ENCODE results near the gene TPK1. TPM values are rescaled to one million over a fixed set of nuclear protein-coding genes. Genes with fewer than 3 reads are reported as not detected.

Gene TPK1
- total and polyA plus RNA-seq, 2 donors (not counting 1 experiment from before 2014, with no cell fraction given): 2.4 to 4.1 TPM

- no peak overlapping the region for H2AFZ ChIP-seq (ENCODE audit: low read length)
Measured at GRCh38 chr7:144629598-144629997, 206.3 kb downstream of the TPK1 start.

GRCh38 chr7:144629011-144629410 is 206.8 kb downstream of the TPK1 start:
- Histone ChIP-seq H3K4me1 (ENCODE audit: control insufficient read depth, extremely low read depth, insufficient read depth, low read length) (no peaks in the 10 kb centered on the region), H2AFZ (ENCODE audit: low read length) (no peak overlapping the region), H3K27me3 (ENCODE audit: control insufficient read depth, insufficient read depth, low read length) (no peaks in the 10 kb centered on the region), H3K27ac (ENCODE audit: insufficient read depth, low read length) (no peak overlapping the region), H3K4me3 (replicated peaks in 1 of 4; ENCODE audit: control extremely low read depth in 1 of 4, insufficient read depth in 1 of 4, low read depth in 3 of 4, low read length in 4 of 4) (no peak overlapping the region), H3K79me2 (ENCODE audit: control insufficient read depth, insufficient read depth, low read length) (no peaks in the 10 kb centered on the region), H3K4me2 (ENCODE audit: extremely low read depth, insufficient read depth, low read length) (no peak overlapping the region), H3K9ac (ENCODE audit: insufficient read depth, low read length) (no peak overlapping the region), H3K9me3 (ENCODE audit: control insufficient read depth, insufficient read depth, low read depth, low read length) (no peaks in the 10 kb centered on the region), H3K36me3 (ENCODE audit: control insufficient read depth, insufficient read depth, low read length) (no peaks in the 10 kb centered on the region), H4K20me1 (ENCODE audit: control insufficient read depth, extremely low read depth, insufficient read depth, low read length) (no peaks in the 10 kb centered on the region)
- TF ChIP-seq CTCF (conservative IDR thresholded peaks at IDR 0.05 in 1 of 2, IDR thresholded peaks at IDR 0.05 in 1 of 2; ENCODE audit: low read depth in 1 of 2, low read length in 2 of 2) (no peak), EZH2 (IDR thresholded peaks at IDR 0.05; ENCODE audit: low read length, missing control alignments) (no peak)
- DNase-seq (ENCODE audit: low read depth in 2 of 2): no peak

More at GRCh38 chr7:144629598-144629997, 206.3 kb downstream of the TPK1 start:
- H3K4me3 ChIP-seq (replicated peaks in 1 of 4; ENCODE audit: control extremely low read depth in 1 of 4, insufficient read depth in 1 of 4, low read depth in 3 of 4, low read length in 4 of 4): no peak overlapping the region
- no peaks in the 10 kb centered on the region for H3K9me3 ChIP-seq (ENCODE audit: control insufficient read depth, insufficient read depth, low read depth, low read length)
- H3K27ac ChIP-seq (ENCODE audit: insufficient read depth, low read length): no peak overlapping the region
- no peak for DNase-seq (ENCODE audit: low read depth in 2 of 2)
- H3K4me1 ChIP-seq (ENCODE audit: control insufficient read depth, extremely low read depth, insufficient read depth, low read length): no peaks in the 10 kb centered on the region
- no peak overlapping the region for H3K4me2 ChIP-seq (ENCODE audit: extremely low read depth, insufficient read depth, low read length)
- no peaks in the 10 kb centered on the region for H4K20me1 ChIP-seq (ENCODE audit: control insufficient read depth, extremely low read depth, insufficient read depth, low read length)
- no peaks in the 10 kb centered on the region for H3K27me3 ChIP-seq (ENCODE audit: control insufficient read depth, insufficient read depth, low read length)
- H3K36me3 ChIP-seq (ENCODE audit: control insufficient read depth, insufficient read depth, low read length): no peaks in the 10 kb centered on the region
- TF ChIP-seq EZH2 (IDR thresholded peaks at IDR 0.05; ENCODE audit: low read length, missing control alignments): no peak
- no peak for TF ChIP-seq CTCF (conservative IDR thresholded peaks at IDR 0.05 in 1 of 2, IDR thresholded peaks at IDR 0.05 in 1 of 2; ENCODE audit: low read depth in 1 of 2, low read length in 2 of 2)
- no peak overlapping the region for H3K9ac ChIP-seq (ENCODE audit: insufficient read depth, low read length)
- no peaks in the 10 kb centered on the region for H3K79me2 ChIP-seq (ENCODE audit: control insufficient read depth, insufficient read depth, low read length)

GRCh38 chr7:144628176-144628575 is 207.7 kb downstream of the TPK1 start:
- Histone ChIP-seq H3K4me2 (ENCODE audit: extremely low read depth, insufficient read depth, low read length) (no peak overlapping the region), H3K27ac (ENCODE audit: insufficient read depth, low read length) (no peak overlapping the region), H3K9me3 (ENCODE audit: control insufficient read depth, insufficient read depth, low read depth, low read length) (no peaks in the 10 kb centered on the region), H3K9ac (ENCODE audit: insufficient read depth, low read length) (no peak overlapping the region), H3K79me2 (ENCODE audit: control insufficient read depth, insufficient read depth, low read length) (no peaks in the 10 kb centered on the region), H3K4me3 (replicated peaks in 1 of 4; ENCODE audit: control extremely low read depth in 1 of 4, insufficient read depth in 1 of 4, low read depth in 3 of 4, low read length in 4 of 4) (no peak overlapping the region), H3K36me3 (ENCODE audit: control insufficient read depth, insufficient read depth, low read length) (no peaks in the 10 kb centered on the region), H4K20me1 (ENCODE audit: control insufficient read depth, extremely low read depth, insufficient read depth, low read length) (no peaks in the 10 kb centered on the region), H3K4me1 (ENCODE audit: control insufficient read depth, extremely low read depth, insufficient read depth, low read length) (no peaks in the 10 kb centered on the region), H2AFZ (ENCODE audit: low read length) (no peak overlapping the region), H3K27me3 (ENCODE audit: control insufficient read depth, insufficient read depth, low read length) (no peaks in the 10 kb centered on the region)
- no peak for DNase-seq (ENCODE audit: low read depth in 2 of 2)
- TF ChIP-seq EZH2 (IDR thresholded peaks at IDR 0.05; ENCODE audit: low read length, missing control alignments): no peak
- no peak for TF ChIP-seq CTCF (conservative IDR thresholded peaks at IDR 0.05 in 1 of 2, IDR thresholded peaks at IDR 0.05 in 1 of 2; ENCODE audit: low read depth in 1 of 2, low read length in 2 of 2)
